Measurements from ENCODE around the gene CAV3. TPM values are rescaled to one million over a fixed set of nuclear protein-coding genes. Genes with fewer than 3 reads are reported as not detected.

Gene CAV3
- total RNA-seq, 1 donor: not detected

- no peak for DNase-seq (ENCODE audit: low read depth in 2 of 3, low spot score in 2 of 3)
Observed at GRCh38 chr3:8734137-8734878, 706 bp downstream of the CAV3 start.

GRCh38 chr3:8734908-8735307 is 1.3 kb downstream of the CAV3 start:
- no peak for DNase-seq (ENCODE audit: low read depth in 2 of 3, low spot score in 2 of 3)

GRCh38 chr3:8736436-8736835 is 2.8 kb downstream of the CAV3 start:
- DNase-seq (ENCODE audit: low read depth in 2 of 3, low spot score in 2 of 3): no peak

DNA sequence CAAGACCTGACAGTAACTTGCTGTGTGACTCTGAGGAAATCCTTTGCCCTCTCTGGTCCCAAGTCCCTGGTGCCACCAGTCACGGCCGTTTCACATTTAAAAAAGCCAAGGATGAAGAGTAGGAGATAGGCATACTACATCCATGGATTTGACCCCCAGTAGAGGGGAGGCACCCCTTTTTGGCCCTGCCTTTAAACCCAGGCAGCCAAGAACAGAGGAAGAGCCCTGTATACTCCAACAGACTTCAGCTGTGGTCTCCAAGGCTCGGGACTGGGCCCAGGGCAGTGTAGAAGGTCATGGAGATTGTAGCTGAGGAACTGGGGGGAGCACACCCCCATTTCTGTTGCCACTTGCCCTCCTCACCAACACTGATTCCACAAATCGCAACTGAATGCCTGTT is 3.7 kb downstream of the CAV3 start:
- no peak for DNase-seq (ENCODE audit: low read depth in 2 of 3, low spot score in 2 of 3)

DNA sequence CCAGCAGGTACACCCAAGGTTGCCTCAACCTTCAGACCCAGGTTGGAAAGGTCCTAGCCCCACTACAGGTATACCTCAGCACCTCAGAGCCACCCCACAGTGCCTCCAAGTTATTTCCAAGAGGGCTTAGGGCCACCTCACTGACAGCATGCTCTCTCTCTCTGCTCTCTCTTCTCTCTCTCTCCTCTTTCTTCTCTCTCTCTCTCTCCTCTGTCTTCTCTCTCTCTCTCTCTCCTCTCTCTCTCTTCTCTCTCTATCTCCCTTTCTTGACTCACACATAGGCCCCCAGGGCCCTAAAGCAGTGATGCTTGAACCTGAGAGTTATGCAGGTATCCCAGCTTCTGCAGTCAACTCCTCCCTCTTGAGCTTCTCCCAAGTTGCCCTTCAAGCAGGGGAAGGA is 4.2 kb downstream of the CAV3 start:
- DNase-seq (ENCODE audit: low read depth in 2 of 3, low spot score in 2 of 3): no peak

DNA sequence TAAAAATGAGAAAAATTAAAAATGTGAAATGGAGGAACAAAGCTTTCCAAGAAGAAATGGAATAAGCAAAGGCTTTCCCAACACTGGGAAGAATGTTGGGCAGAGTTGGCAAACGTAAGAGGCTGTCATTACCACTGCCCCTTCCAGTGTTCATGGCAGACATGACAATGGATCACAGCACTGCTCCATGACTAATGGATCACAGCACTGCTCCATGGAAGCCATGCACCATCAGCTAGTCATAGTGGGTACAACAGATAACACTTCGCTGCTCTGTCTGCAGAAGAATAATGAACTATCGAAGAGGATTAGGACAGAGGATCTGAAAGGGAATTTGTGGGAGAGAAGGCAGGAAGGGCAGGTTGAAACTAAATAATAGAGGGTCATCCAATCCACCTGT is 5.0 kb downstream of the CAV3 start:
- no peak for DNase-seq (ENCODE audit: low read depth in 2 of 3, low spot score in 2 of 3)

GRCh38 chr3:8739757-8740504 is 6.3 kb downstream of the CAV3 start:
- DNase-seq (ENCODE audit: low read depth in 2 of 3, low spot score in 2 of 3): no peak

- DNase-seq (ENCODE audit: low read depth in 2 of 3, low spot score in 2 of 3): no peak
Observed at GRCh38 chr3:8741581-8742261, 8.1 kb downstream of the CAV3 start.

DNA sequence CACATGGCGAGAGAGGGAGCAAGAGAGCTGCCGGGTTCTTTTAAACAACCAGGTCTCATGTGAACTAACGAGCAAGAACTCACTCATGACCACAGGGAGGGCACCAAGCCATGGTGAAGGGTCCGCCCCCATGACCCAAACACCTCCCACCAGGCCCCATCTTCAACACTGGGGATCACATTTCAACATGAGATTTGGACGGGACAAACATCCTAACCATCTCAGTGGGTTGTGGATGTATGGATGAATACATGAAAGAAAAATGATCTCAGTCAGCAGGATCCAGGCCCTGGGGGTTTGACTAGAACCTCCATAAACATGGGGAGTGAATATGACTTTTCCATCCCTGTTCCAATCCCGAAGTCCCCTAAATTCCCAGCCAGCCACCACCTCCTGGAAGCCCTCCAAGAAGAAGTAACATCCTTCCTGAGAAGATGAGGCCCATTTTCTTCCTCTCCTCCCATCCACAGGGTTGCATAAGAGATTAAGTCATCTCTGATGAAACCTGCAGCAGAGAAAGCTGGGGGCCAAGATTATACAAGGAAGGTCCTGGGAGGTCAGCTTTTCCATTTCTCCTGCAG is 9.5 kb downstream of the CAV3 start:
- no peak for DNase-seq (ENCODE audit: low read depth in 2 of 3, low spot score in 2 of 3)

GRCh38 chr3:8743911-8744310 is 10.3 kb downstream of the CAV3 start:
- no peak for DNase-seq (ENCODE audit: low read depth in 2 of 3, low spot score in 2 of 3)

DNA sequence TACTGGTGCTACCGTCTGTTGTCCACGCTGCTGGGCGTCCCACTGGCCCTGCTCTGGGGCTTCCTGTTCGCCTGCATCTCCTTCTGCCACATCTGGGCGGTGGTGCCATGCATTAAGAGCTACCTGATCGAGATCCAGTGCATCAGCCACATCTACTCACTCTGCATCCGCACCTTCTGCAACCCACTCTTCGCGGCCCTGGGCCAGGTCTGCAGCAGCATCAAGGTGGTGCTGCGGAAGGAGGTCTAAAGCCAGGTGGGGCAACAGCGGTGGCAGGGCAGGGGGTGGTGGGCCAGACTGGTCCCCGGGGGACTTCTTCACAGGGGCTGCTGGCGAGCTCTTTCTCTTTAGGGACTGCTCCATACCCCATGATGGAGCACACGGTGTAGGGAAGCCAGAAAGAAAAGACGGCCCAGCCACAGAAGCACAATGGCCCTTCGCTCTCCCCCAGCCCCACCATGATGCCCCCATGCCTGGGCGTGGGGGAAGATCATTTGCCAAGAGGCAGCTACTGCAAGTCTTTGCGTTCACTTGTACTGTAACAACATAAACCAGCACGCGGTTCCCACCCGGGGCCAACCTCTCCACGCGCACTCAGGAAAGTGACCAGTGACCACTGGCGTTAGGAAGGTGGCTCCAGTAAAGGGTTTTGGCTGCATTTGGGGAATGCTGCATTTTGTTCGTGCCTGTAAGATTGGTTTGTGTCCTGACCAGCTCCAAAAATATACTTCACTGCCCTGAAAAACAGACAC is 12.2 kb downstream of the CAV3 start:
- DNase-seq (ENCODE audit: low read depth in 2 of 3, low spot score in 2 of 3): no peak

- no peak for DNase-seq (ENCODE audit: low read depth in 2 of 3, low spot score in 2 of 3)
Observed at GRCh38 chr3:8746780-8747345, 13.3 kb downstream of the CAV3 start.

DNA sequence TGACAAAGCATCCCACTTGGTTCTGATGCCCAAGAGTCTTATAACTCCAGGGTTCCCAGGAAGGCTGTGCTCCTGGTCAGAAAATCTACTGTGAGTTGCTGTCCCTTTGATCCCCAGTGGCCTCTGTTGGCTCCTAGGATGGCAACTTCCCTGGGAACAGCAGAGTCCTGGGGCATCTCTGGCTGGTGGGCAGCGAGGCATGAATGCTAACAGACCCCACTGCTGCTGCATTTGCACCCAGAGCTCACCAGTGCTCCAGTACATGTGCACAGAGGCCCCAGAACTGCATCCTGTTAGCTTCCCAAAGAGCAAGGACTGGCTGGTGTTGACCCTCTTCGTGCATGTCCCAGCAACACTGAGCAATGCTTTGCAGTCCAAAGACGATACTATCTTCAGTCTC is 15.7 kb downstream of the CAV3 start:
- no peak for DNase-seq (ENCODE audit: low read depth in 2 of 3, low spot score in 2 of 3)

- DNase-seq (ENCODE audit: low read depth in 2 of 3, low spot score in 2 of 3): no peak
Observed at GRCh38 chr3:8752832-8753231, 19.2 kb downstream of the CAV3 start.

DNA sequence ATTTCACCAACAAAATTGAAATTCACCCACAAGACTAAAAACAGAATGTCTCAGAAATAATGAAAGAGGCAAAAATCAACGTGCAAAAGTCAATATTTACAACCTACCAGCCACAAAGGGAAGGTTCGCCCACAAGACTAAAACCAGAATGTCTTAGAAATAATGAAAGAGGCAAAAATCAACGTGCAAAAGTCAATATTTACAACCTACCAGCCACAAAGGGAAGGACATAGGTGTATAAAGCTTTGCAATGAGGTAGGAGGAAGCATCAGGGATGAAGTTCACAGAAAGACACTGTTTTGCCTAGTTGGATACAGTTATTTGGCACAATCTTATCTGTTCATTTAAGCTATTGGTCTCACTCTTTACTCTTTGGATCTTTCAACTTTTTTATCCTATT is 21.5 kb downstream of the CAV3 start:
- no peak for DNase-seq (ENCODE audit: low read depth in 2 of 3, low spot score in 2 of 3)

GRCh38 chr3:8755564-8756237 is 22.1 kb downstream of the CAV3 start:
- DNase-seq (ENCODE audit: low read depth in 2 of 3, low spot score in 2 of 3): no peak

GRCh38 chr3:8756671-8757070 is 23.1 kb downstream of the CAV3 start:
- DNase-seq (ENCODE audit: low read depth in 2 of 3, low spot score in 2 of 3): no peak

DNA sequence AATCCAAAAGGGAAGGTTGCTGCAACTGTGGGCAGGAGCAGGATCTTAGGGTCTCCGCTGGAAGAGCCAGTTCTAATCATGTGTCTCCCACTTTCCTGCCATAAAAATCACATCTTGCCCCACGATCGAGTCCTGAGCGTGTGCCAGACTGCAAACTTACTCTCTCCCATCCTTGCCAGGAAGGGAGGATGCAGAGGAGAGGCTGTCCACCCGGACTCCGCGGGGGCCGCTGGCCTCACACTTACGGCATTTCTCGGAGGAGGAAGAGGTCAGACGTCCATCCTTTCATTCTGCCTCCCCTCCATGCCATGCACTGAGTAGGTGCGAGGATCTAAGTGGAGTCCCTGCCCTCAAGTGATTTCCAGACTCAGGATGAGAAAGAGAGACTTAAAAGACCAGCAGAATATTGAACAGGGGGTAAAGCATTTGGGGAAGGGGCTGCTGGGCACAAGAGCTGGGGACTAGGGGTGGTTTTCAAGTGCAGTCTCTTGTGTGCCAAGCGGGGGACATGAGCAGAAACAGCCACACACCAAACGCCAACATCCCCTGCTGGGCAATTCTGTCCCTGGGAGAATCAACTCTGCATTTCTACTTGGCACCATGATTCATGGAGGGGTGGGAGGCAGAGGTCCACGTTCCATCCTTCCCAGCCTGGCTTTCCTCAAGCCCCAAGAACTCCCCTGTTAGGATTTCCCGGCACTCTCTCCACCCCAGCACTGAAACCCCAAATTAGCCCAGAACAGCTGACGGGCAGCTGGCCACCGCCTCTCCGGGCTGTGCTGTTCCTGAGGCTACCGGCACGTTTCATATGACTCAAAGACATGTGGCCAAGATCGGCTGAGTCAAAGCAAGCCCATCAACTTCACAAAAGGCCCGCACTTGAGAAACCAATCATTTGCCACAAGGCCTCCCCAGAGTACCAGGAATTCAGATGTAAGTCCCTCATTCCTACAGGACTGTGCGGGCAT is 24.2 kb downstream of the CAV3 start:
- no peak for DNase-seq (ENCODE audit: low read depth in 2 of 3, low spot score in 2 of 3)

All from hematopoietic multipotent progenitor cell (in vitro differentiated cells).